MG63 (cell line): ENCODE data around the gene HIP1. TPM values are rescaled to one million over a fixed set of nuclear protein-coding genes. Genes with fewer than 3 reads are reported as not detected.
"Not testable (repeated sequence)": the region's sequence is repeated elsewhere in the genome, so short reads cannot be mapped to it uniquely, and the experiment has no call there.

Experiments
- DNase-seq: peaks from one replicate; pipeline ENCODE4 v3.0.0-alpha.2; 2020
- H3K27me3 ChIP-seq: fragments of 250-450 bp; sonication (Bioruptor Pico); 2 replicates; pipeline ENCODE4 v1.5.1; 2020; ENCODE audit warnings: mild to moderate bottlenecking, moderate library complexity
- H3K36me3 ChIP-seq: fragments of 250-450 bp; sonication (Bioruptor Pico); 2 replicates; pipeline ENCODE4 v1.5.1; 2020; ENCODE audit warnings: mild to moderate bottlenecking, moderate library complexity
- H3K4me3 ChIP-seq: fragments of 250-450 bp; sonication (Bioruptor Pico); 2 replicates; pipeline ENCODE4 v1.5.1; 2020; ENCODE audit warnings: mild to moderate bottlenecking, moderate library complexity
- H3K9me3 ChIP-seq: fragments of 250-450 bp; sonication (Bioruptor Pico); 2 replicates; pipeline ENCODE4 v1.5.1; 2020; ENCODE audit warnings: mild to moderate bottlenecking, moderate library complexity
- total RNA-seq: library from RNA; depleted of rRNA; stranded (reverse); fragments of >200 nt; shearing (Covaris generic); gene quantifications from 2 replicates; pipeline ENCODE4 v1.2.3, GENCODE V29; 2014; ENCODE audit warnings: low replicate concordance

HIP1 gene
- total RNA-seq, 1 experiment from 2014 or later = 5.2 TPM

DNA sequence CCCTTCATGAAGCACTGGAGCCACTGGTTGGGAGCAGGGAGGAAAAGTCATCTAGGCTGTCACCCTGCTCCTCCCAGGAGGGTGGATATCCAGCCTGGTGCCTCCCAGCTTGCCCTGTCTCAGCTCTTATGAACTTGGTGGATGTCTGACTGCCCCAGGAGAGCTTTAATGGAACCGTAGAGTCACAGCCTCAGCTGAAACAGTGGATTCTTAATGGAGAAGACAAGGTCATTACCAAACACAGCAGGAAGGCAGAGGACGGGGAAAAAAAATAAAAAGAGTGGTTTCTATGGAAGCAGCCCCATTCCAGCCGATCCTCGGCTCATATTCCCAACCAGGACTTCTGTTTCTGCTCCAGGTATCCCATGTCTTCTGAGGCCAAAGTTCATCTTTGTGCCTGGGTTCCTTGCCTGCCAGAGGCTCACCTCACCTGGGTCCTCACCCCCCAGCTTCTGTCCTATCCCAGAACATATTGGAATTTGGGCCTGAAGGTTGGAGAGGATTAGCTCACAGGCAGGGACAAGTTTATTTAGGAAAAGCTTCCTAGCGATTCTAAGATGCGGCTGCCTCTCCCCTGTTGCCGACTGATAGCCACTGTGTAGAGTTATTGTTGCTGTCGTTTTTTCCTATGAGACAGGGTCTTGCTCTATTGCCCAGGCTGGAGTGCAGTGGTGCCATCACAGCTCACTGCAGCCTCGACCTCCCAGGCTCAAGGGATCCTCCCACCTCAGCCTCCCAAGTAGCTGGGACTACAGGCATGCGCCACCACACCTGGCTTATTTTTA lies 17.7 kb upstream of the HIP1 start:
- Histone ChIP-seq H3K4me3 (no peak overlapping the region), H3K36me3 (no peaks in the 10 kb centered on the region), H3K9me3 (no peaks in the 10 kb centered on the region), H3K27me3 (no peaks in the 10 kb centered on the region)
- DNase-seq = no peak

DNA sequence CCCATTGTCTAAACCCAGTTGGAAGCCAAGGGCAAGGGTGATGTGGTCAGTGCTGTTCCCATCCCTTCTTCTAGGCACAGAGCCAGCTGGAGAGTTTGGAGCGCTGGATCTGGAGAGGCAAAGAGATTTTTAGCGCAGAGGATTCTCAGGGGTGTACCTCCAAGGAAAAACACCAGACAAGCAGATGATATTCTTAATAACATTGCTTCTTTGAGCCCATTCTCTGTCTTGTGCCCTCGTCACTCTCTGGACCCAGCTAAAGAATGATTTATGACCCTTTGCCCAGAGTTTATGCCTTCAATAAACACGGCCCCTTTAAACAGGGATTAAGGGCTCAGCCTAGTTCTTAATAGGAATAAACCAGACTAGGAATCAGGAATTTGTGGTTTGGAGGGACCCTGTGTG lies 4.7 kb upstream of the HIP1 start:
- H3K27me3 ChIP-seq = no peaks in the 10 kb centered on the region
- H3K4me3 ChIP-seq = no peak overlapping the region

DNA sequence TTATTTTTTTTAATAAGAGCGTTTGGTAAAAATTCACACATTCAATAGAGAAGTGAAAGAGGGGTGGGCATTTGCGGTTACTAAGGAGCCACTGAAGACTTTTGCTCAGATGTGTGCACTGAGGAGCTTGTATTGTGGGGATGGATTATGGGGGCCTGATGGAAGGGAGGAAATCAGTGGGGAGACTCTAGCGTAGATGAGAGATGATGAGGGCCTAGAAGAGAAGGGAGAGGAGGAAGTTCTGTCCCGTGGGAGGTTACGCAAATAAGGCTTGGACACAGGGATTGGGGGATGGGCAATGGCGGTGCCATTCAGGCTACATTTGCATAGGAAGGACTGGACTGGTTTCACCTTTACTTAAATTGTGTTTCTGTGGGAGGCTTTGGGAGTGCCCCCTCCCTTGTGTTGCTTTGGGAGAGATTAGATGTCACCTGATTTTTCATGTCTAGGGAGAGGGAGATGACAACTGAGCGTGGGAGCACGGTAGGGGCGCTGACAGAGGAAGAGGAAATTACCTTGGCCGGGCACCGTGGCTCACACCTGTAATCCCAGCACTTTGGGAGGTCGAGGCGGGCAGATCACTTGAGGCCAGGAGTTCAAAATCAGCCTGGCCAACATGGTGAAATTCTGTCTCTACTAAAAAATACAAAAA lies 2.2 kb upstream of the HIP1 start:
- DNase-seq = no peak
- Histone ChIP-seq H3K9me3 (no peaks in the 10 kb centered on the region), H3K36me3 (no peaks in the 10 kb centered on the region), H3K4me3 (no peak overlapping the region), H3K27me3 (no peaks in the 10 kb centered on the region)

More for the DNA sequence above, 4.7 kb upstream of the HIP1 start:
- no peaks in the 10 kb centered on the region for H3K9me3 ChIP-seq
- DNase-seq = peak; percentile 74
- no peaks in the 10 kb centered on the region for H3K36me3 ChIP-seq

DNA sequence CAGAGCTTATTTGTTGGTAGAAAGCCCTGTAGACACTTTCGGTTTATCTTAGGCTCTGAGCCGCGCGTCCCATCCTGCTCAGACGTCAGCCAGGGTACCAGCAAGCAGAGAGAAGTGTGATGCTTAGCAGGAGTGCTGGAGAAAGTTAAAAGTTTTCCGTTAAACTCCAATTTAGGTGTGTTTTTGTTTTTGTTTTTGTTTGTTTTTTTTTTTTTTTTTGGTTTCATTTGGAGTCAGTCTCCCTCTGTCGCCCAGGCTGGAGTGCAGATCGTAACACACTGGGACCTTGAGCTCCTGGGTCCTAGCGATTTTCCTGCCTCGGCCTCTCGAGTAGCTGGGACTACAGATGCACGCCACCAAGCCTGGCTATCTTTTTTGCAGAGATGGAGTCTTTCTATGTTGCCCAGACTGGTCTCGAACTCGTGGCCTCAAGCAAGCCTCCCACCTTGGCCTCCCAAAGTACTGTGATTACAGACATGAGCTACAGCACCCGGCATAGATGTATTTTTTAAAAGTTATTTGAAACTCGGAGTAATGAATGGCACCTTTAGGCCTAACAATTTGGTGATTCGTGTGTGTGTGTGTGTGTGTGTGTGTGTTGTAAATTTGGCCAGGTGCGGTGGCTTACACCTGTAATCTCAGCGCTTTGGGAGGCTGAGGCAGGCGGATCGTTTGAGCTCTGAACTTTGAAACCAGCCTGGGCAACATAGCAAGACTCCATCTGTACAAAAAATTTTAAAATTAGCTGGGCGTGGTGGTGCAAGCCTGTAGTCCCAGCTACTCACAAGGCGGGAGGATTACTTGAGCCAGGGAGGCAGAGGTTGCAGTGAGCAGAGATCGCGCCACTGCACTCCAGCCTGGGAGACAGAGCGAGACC lies 1.3 kb upstream of the HIP1 start:
- no peaks in the 10 kb centered on the region for H3K27me3 ChIP-seq
- peak overlapping the region; percentile 62 for H3K4me3 ChIP-seq
- no peaks in the 10 kb centered on the region for H3K9me3 ChIP-seq
- no peaks in the 10 kb centered on the region for H3K36me3 ChIP-seq
- no peak for DNase-seq

DNA sequence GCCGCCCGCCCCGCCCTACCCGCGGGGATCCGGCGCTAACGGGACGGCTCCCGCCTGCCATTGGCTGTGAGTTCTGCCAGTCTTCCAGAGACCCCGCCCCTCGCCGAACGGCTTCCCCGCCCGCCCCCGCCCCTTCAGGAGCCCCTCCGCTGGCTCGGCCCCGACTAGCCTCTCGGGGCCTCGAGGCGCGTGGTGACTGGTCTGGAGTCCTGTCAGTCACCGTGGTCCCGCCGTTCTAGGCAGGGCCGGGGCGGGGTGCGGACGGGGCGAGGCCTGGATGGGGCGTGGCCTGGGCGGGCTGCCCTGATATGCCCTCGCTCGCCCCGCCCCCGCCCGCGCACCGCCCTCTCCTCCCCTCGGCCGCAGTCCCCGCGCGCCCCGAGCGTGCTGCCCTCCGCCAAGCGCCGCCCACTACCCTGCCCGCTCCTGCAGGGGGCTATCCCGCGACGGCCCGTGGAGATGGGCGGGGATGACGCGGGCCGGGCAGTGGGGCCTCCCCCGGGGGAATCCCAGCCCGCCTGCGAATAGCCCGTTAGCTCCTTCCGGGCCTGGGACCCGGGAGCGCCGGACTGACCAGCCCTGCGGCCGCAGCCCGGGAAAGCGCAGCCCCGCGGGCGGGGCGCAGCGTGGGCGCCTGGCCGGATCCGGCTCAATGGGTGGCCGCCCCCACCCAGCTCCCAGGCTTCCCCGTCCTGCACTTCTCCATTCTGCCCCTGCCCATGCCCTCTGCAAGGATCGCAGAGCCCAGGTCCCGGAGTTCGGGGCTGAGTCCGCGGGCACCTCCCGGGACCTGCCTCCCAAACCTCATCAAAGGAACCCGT lies 444 bp upstream of the HIP1 start:
- DNase-seq = peak; percentile 97
- Histone ChIP-seq H3K36me3 (no peaks in the 10 kb centered on the region), H3K4me3 (peak overlapping the region; percentile 84), H3K27me3 (no peaks in the 10 kb centered on the region), H3K9me3 (no peaks in the 10 kb centered on the region)

DNA sequence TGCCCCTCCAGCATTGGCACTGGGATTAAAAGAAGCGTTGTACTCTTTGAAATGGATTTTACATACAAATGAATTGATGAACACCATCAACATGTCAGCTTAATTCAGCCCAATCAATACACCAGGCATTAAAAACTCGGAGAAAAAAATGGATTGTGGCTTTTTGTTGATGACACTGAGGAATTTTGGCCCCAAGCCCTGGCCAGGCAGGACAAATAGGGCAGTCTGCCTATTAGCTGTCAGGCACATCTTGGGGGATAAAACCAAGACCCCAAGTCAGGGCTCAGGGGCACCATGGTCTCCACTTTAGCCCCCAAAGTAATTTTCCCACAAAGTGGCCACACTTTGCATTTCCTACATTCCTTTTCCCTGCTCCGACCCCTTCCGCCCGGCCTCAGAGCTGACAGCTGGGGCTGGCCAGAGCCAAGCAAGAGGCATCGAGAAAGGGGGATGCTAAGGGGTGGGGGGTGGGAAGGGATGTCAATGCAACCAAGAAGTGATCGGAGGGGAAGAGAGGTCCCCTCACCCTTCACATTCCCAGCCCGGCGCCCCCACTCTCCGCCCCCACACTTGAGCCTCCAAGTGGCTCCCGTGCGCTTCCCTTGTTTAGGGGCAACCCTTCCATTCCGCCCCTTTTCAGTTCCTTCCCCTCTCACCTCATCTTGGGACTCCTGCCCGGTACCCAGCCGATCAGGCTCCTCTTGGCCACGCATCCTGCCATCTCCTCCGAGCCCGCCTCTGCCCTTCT lies 711 bp downstream of the HIP1 start:
- Histone ChIP-seq H3K27me3 (no peaks in the 10 kb centered on the region), H3K36me3 (no peaks in the 10 kb centered on the region), H3K9me3 (no peaks in the 10 kb centered on the region), H3K4me3 (peak overlapping the region; percentile 84)
- no peak for DNase-seq

DNA sequence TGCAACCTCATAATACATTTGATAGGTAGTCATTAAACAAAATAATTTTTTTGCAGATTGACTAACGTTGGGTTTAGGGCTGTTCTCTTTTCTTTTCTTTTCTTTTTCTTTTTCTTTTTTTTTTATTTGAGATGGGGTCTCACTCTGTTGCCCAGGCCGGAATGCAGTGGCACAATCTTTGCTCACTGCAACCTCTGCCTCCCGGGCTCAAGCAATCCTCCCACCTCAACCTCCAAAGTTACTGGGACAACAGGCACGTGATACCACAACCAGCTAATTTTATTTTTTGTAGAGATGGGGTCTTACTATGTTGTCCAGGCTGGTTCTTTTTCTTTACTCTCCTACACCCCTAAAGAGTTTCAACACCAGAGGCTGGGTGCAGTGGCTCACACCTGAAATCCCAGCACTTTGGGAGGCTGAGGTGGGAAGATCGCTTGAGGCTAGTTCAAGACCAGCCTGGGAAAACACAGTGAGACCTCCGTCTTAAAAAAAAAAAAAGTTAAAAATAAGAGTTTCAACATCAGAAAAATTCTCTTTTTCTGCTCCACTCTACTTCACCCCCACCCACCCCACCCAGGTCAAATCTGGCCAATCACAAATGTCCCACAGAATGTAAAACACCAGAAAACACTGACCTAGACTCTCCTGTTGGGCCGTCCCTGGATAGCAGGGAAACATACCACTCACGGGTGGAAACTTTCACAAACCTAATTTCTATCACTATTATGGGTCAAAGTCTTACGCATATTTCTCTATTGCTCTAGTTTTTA lies 3.0 kb downstream of the HIP1 start:
- H3K9me3 ChIP-seq = no peaks in the 10 kb centered on the region
- DNase-seq = no peak
- H3K36me3 ChIP-seq = no peaks in the 10 kb centered on the region
- no peak overlapping the region for H3K4me3 ChIP-seq
- H3K27me3 ChIP-seq = no peaks in the 10 kb centered on the region

DNA sequence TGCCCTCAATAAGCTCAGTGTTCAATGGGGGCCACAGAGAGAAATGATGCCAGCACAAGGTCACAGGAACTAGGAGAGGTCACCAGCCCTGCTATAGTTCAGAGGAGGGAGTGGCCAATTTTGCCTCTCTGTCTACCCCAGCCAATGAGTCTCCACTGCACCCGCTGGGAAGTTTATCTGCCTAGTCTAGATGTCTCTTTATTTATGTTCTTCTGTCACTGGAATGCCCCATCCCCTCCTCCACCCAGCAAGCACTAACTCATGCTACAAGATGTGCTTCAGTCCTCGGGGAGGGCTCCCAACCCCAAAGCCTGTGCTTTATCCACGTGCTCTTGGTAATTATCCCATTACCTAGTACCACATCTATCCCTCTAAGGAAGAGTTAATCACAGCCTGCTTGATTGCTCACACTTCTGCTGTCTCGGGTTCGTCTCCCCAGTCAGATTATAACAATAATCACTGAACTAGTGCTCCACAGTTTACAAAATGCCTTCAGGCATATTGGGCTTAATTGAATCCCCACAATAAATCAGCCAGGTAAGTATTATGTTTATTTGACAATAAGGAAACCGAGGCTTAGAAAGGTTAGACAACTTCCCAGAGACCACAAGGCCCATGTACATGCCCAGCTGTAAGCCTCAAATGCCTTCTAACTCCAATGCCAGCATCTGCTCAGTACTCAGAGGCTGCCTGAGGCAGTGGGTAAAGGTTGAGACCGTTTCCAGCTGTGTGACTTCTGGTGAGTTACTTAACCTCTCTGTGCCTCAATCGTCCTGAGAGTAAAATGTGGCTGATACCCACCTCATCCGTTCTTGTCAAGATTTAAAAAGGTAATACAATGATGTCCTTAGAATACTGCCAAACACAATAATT lies 3.9 kb downstream of the HIP1 start:
- H3K27me3 ChIP-seq = no peaks in the 10 kb centered on the region
- H3K9me3 ChIP-seq = no peaks in the 10 kb centered on the region
- DNase-seq = no peak
- H3K36me3 ChIP-seq = no peaks in the 10 kb centered on the region
- no peak overlapping the region for H3K4me3 ChIP-seq

DNA sequence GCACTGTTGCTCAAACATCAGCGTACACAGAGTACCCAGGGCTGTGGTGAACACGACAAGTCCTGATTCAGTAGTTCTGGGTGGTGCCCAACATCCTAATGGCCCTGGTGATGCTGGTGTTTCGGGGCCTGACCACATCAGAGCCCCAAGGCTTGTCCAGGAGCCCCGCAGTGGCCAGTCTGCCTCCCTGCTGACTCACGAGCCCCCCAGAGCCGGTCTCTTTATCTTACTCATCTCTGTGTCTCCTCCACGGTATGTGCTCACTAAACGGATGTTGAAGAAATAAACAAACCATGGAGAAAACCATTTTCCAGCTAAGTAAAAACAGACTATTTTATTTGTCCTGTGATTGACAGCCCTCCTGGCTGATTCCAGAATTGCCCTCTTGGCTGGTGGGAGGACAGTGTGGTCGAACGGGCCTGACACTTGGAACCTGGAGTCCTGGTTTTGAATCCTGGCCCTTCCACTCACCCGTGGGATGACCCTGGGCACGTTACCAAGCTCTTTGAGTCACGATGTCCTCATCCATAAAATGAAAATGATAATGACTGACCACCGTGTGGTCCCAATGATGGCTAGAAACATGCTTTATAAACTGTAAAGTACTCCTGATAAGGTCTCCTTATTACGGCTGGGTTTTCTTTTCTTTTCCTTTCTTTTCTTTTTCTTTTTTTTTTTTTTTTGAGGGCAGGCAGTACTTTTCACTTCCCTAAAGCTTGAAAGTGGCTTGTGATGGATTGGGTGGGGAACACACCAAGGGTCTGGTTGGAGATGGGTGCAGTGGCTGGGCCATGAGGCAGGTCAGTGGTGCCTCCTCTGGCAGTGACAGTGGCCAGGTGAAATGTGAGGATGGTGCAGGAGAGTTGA lies 5.7 kb downstream of the HIP1 start:
- DNase-seq = peak; percentile 86
- Histone ChIP-seq H3K27me3 (no peaks in the 10 kb centered on the region), H3K4me3 (no peak overlapping the region), H3K36me3 (no peaks in the 10 kb centered on the region), H3K9me3 (no peaks in the 10 kb centered on the region)

DNA sequence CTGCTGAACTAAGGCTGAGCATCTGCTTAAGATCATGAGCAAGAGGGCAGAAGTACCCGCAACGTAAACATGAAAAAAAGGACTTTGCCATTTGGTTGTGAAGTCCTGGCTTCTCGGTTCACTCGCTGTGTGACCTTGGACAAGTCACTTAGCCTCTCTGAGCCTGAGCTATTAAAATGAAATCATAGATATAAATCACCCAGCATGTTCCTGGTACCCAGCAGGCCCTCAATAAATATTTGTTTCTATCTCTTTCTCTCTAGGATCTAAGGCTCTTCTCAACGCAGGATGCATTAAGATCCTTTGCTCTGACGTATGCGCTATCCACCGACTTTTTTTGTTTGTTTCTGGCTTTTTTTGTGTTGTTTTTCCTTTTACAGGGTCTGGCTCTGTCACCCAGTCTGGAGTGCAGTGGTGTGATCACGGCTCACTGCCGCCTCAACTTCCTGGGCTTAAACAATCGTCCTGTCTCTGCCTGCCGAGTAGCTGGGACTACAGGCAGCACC lies 6.7 kb downstream of the HIP1 start:
- H3K27me3 ChIP-seq = no peaks in the 10 kb centered on the region
- H3K9me3 ChIP-seq = no peaks in the 10 kb centered on the region
- H3K36me3 ChIP-seq = no peaks in the 10 kb centered on the region
- H3K4me3 ChIP-seq = no peak overlapping the region
- no peak for DNase-seq

DNA sequence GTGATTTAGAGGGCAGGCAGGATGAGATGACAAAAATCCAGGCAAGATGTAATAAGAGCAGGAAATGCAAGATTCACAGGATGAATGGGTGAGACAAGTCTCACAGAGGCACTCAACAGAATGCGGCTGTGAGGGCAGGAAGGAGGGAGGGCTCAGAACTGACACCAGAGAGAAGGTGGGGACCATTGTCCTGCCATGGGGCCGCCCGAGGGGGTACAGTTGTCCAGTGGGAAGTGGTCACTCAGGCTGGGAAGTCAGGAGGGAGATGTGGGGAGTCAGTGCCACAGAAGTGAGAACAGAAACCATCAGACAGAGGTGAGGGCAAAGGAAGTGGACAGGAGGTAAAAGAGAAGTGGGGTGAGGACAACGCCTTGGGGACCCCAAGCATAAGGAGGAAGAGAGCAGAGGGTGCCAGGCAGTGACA lies 8.9 kb downstream of the HIP1 start:
- Histone ChIP-seq H3K9me3 (no peaks in the 10 kb centered on the region), H3K36me3 (no peaks in the 10 kb centered on the region), H3K27me3 (no peaks in the 10 kb centered on the region), H3K4me3 (no peak overlapping the region)
- no peak for DNase-seq

DNA sequence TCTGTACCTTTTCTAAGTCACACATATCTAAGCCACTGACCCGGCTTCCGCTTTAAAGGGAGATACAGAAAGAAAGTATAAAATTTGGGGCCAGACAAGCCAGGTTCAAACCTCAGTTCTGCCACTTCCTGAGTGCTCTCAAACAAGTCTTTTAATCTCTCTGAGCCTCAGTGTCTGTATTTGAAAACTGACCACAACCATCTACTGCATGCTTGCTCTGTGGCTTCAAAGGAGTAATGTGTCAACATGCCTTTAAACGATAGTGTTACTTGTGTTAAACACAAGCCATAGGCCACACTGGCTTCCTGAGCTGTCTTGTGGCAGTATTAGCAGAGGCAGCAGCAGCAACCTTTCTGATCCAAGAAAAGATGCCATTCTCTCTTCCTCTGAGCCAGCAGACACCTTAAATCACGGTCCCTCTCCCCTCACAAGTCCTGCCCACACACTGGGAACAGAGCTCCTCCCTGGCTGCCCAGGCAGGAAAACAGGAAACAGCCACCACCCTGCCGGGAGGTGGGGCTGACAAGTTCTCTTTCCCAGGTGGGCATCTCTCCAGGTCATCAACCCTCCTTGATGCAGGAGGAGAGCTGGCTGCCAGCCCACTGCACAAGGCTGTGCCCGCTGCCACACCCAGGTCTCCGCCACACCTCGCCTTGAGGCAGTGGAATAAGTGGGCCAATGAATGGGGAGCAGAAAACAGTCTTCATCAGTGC lies 10.7 kb downstream of the HIP1 start:
- Histone ChIP-seq H3K9me3 (no peaks in the 10 kb centered on the region), H3K36me3 (no peaks in the 10 kb centered on the region), H3K4me3 (no peak overlapping the region), H3K27me3 (no peaks in the 10 kb centered on the region)
- DNase-seq = peak; percentile 62

DNA sequence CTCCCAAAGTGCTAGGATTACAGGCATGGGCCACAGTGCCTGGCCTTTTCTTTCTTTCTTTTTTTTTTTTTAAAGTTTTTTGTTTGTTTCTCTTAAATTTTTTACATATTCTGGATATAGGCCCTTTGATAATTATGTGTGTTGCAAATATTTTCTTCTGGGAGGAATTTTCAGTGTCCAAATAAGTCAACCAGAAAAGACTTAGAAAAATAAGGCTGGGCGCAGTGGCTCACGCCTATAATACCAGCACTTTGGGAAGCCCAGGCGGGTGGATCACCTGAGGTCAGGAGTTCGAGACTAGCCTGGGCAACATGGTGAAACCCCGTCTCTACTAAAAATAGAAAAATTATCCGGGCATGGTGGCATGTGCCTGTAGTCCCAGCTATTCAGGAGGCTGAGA lies 11.4 kb downstream of the HIP1 start:
- not testable (repeated sequence) for H3K36me3 ChIP-seq, H3K27me3 ChIP-seq, H3K9me3 ChIP-seq, H3K4me3 ChIP-seq, DNase-seq
